ENCODE measurements around the gene PIK3CB. TPM values are rescaled to one million over a fixed set of nuclear protein-coding genes. Genes with fewer than 3 reads are reported as not detected.
"Not testable (repeated sequence)": the region's sequence is repeated elsewhere in the genome, so short reads cannot be mapped to it uniquely, and the experiment has no call there.

PIK3CB gene
- total RNA-seq, 1 donor from 2014 or later, result 17.6 TPM

GRCh38 chr3:138806376-138807080 lies 28.2 kb downstream of the PIK3CB start:
- Mint-ChIP-seq H3K27ac (no peak overlapping the region), H3K4me3 (no peak overlapping the region), H3K27me3 (no peaks in the 10 kb centered on the region), H3K36me3 (ENCODE audit: low read depth) (peaks cover 1% of the 10 kb centered on the region), H3K9me3 (no peaks in the 10 kb centered on the region), H3K4me1 (peaks cover 12% of the 10 kb centered on the region)
- no peak for DNase-seq
- intact Hi-C loops (cut with micrococcal nuclease), result no loop called here

- no peak overlapping the region for H3K27ac Mint-ChIP-seq
Measured at GRCh38 chr3:138803006-138803653, 31.6 kb downstream of the PIK3CB start.

DNA sequence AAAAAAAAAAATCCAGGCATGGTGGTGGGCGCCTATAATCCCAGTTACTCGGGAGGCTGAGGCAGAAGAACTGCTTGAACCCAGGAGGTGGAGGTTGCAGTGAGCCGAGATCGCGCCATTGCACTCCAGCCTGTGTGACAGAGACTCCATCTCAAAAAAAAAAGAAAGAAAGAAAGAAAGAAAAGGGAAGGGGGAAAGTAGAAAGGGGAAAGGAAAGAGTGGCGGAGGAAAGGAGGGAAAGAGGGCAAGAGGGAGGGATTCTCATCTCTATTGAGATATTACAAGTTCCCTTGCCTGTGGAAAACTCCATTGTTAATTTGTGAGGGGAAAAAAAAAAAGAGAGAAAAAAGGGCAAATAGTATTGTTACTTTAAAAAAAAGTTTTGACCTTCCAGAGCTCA lies 32.5 kb downstream of the PIK3CB start:
- H3K27ac Mint-ChIP-seq, result not testable (repeated sequence)

More at GRCh38 chr3:138803006-138803653, 31.6 kb downstream of the PIK3CB start:
- DNase-seq, result no peak
- peaks cover 9% of the 10 kb centered on the region for H3K4me1 Mint-ChIP-seq
- no peaks in the 10 kb centered on the region for H3K9me3 Mint-ChIP-seq
- H3K36me3 Mint-ChIP-seq (ENCODE audit: low read depth), result peaks cover under 1% of the 10 kb centered on the region
- intact Hi-C loops (cut with micrococcal nuclease), result no loop called here
- no peak overlapping the region for H3K4me3 Mint-ChIP-seq
- no peaks in the 10 kb centered on the region for H3K27me3 Mint-ChIP-seq

GRCh38 chr3:138801792-138802191 lies 32.9 kb downstream of the PIK3CB start:
- peaks cover 16% of the 10 kb centered on the region for H3K4me1 Mint-ChIP-seq
- H3K36me3 Mint-ChIP-seq (ENCODE audit: low read depth), result peaks cover 1% of the 10 kb centered on the region
- H3K9me3 Mint-ChIP-seq, result no peaks in the 10 kb centered on the region
- intact Hi-C loops (cut with micrococcal nuclease), result no loop called here
- H3K4me3 Mint-ChIP-seq, result no peak overlapping the region
- no peaks in the 10 kb centered on the region for H3K27me3 Mint-ChIP-seq
- DNase-seq, result no peak
- H3K27ac Mint-ChIP-seq, result no peak overlapping the region

More for the DNA sequence above, 32.5 kb downstream of the PIK3CB start:
- H3K4me3 Mint-ChIP-seq; H3K9me3 Mint-ChIP-seq; H3K36me3 Mint-ChIP-seq (ENCODE audit: low read depth); DNase-seq; H3K27me3 Mint-ChIP-seq; intact Hi-C loops (cut with micrococcal nuclease): not testable (repeated sequence)
- peaks cover 15% of the 10 kb centered on the region for H3K4me1 Mint-ChIP-seq

- Mint-ChIP-seq H3K36me3 (ENCODE audit: low read depth) (peaks cover 7% of the 10 kb centered on the region), H3K4me3 (no peak overlapping the region), H3K9me3 (no peaks in the 10 kb centered on the region), H3K27me3 (no peaks in the 10 kb centered on the region), H3K4me1 (peaks cover 19% of the 10 kb centered on the region), H3K27ac (no peak overlapping the region)
- intact Hi-C loops (cut with micrococcal nuclease), result no loop called here
- no peak for DNase-seq
Measured at GRCh38 chr3:138800248-138800647, 34.5 kb downstream of the PIK3CB start.

DNA sequence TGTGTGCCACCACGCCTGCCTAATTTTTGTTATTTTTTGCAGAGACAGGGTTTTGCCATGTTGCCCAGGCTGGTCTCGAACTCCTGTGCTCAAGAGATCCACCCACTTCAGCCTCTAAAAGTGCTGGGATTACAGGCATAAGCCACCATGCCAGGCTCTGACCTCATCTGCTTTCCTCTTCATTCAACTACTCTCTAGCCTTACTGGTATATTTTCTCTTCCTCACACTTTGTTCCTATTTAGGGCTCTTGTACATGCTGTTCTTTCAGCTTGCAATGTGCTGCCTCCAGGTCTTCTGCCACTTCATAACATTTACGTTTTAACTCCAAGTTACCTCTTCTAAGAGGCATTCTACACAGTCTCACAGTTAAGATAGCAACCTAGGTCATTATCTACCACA lies 34.9 kb downstream of the PIK3CB start:
- intact Hi-C loops (cut with micrococcal nuclease), result loop anchor here (5.0 kb wide), 1 partner anchor 32 kb away; the partner anchor contains the start of gene PIK3CB
- H3K4me1 Mint-ChIP-seq, result peaks cover 19% of the 10 kb centered on the region
- peaks cover 7% of the 10 kb centered on the region for H3K36me3 Mint-ChIP-seq (ENCODE audit: low read depth)
- H3K27ac Mint-ChIP-seq, result no peak overlapping the region
- H3K27me3 Mint-ChIP-seq, result no peaks in the 10 kb centered on the region
- no peak overlapping the region for H3K4me3 Mint-ChIP-seq
- no peaks in the 10 kb centered on the region for H3K9me3 Mint-ChIP-seq
- DNase-seq, result no peak

DNA sequence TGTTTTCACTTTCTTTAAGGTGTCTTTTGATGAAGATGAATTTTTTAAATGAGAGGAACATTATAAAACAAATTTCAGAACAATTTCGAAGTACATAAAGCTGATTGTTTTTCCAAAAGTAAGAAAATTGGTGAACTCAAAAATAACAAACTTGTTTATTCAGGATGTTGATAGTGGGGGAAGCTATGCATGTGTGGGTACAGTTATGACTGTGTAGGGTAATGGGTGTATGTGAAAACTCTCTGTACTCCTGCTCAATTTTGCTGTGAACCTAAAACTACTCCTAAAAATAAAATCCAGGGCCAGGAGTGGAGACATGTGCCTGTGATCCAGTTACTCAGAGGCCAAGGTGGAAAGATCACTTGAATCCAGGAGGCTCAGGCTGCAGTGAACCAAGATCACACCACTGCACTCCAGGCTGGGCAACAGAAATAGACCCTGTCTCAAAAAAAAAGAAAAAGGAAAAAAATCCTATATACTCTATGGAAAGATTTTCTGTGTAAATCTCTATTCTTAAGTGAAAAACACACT lies 37.2 kb downstream of the PIK3CB start:
- no peak overlapping the region for H3K4me3 Mint-ChIP-seq
- H3K9me3 Mint-ChIP-seq, result no peaks in the 10 kb centered on the region
- no peaks in the 10 kb centered on the region for H3K27me3 Mint-ChIP-seq
- H3K27ac Mint-ChIP-seq, result no peak overlapping the region
- DNase-seq, result no peak
- H3K36me3 Mint-ChIP-seq (ENCODE audit: low read depth), result peaks cover 16% of the 10 kb centered on the region
- H3K4me1 Mint-ChIP-seq, result peaks cover 12% of the 10 kb centered on the region
- intact Hi-C loops (cut with micrococcal nuclease), result loop anchor here (5.0 kb wide), 1 partner anchor 35 kb away; the partner anchor contains the start of gene PIK3CB

DNA sequence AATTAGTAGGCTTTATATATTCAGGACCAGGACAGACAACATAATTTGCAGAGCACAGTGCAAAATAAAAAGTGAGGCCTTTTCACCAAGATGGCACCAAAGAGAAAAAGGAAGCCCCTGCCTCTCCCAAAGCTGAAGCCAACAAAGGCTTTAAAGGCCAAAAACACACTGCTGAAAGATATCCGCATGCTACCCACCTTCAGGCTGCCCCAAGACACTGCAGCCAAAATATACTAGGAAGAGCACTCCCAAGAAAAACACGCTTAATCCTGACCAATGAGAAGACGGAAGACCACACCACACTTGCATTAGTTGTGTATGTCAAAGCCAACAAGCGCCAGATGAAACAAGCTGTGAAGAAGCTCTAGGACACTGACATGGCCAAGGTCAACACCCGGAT lies 38.0 kb downstream of the PIK3CB start:
- Mint-ChIP-seq H3K4me1 (peaks cover 13% of the 10 kb centered on the region), H3K27ac (no peak overlapping the region), H3K27me3 (no peaks in the 10 kb centered on the region), H3K4me3 (no peak overlapping the region), H3K9me3 (no peaks in the 10 kb centered on the region), H3K36me3 (ENCODE audit: low read depth) (peaks cover 17% of the 10 kb centered on the region)
- intact Hi-C loops (cut with micrococcal nuclease), result loop anchor here (5.0 kb wide), 1 partner anchor 36 kb away; the partner anchor contains the start of gene PIK3CB
- DNase-seq, result no peak

DNA sequence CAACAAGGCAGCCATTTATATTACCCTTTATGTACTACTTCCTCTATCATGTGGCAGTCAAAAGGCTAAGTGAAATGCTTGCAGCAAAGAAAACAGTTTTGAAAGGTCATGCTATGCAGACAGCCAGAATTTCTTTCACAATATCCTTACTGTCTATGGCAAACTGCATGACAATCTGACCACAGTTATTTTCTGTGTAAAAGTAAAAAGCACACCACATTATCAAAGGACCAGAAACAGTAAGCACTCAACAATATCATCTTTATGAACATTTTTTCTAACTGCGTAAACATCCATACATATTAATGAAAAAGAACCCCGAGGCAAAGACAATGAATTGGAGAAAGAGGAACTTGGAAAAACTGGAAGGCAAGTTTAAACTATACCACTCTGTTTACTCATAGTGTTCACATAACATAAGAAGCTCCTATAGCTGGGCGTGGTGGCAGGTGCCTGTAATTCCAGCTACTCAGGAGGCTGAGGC lies 47.9 kb downstream of the PIK3CB start:
- H3K36me3 Mint-ChIP-seq (ENCODE audit: low read depth), result peaks cover 19% of the 10 kb centered on the region
- H3K27me3 Mint-ChIP-seq, result no peaks in the 10 kb centered on the region
- intact Hi-C loops (cut with micrococcal nuclease), result no loop called here
- peaks cover 4% of the 10 kb centered on the region for H3K9me3 Mint-ChIP-seq
- H3K4me3 Mint-ChIP-seq, result no peak overlapping the region
- peaks cover 20% of the 10 kb centered on the region for H3K4me1 Mint-ChIP-seq
- peak overlapping the region; percentile 38 for H3K27ac Mint-ChIP-seq
- DNase-seq, result no peak

- peaks cover 12% of the 10 kb centered on the region for H3K36me3 Mint-ChIP-seq (ENCODE audit: low read depth)
- peaks cover 4% of the 10 kb centered on the region for H3K9me3 Mint-ChIP-seq
- no peak for DNase-seq
- H3K4me3 Mint-ChIP-seq, result no peak overlapping the region
- peaks cover 13% of the 10 kb centered on the region for H3K4me1 Mint-ChIP-seq
- no peaks in the 10 kb centered on the region for H3K27me3 Mint-ChIP-seq
- intact Hi-C loops (cut with micrococcal nuclease), result no loop called here
- no peak overlapping the region for H3K27ac Mint-ChIP-seq
Measured at GRCh38 chr3:138785951-138786350, 48.8 kb downstream of the PIK3CB start.

DNA sequence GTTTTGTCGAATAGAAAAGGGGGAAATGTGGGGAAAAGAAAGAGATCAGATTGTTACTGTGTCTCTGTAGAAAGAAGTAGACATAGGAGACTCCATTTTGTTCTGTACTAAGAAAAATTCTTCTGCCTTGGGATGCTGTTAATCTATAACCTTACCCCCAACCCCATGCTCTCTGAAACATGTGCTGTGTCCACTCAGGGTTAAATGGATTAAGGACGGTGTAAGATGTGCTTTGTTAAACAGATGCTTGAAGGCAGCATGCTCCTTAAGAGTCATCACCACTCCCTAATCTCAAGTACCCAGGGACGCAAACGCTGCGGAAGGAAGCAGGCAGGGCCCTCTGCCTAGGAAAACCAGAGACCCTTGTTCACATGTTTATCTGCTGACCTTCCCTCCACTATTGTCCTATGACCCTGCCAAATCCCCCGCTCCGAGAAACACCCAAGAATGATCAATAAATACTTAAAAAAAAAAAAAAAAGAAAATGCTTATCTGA lies 49.3 kb downstream of the PIK3CB start:
- H3K4me3 Mint-ChIP-seq; intact Hi-C loops (cut with micrococcal nuclease); H3K27ac Mint-ChIP-seq; H3K27me3 Mint-ChIP-seq; H3K9me3 Mint-ChIP-seq; DNase-seq: not testable (repeated sequence)
- Mint-ChIP-seq H3K4me1 (peaks cover 17% of the 10 kb centered on the region), H3K36me3 (ENCODE audit: low read depth) (peaks cover 11% of the 10 kb centered on the region)

DNA sequence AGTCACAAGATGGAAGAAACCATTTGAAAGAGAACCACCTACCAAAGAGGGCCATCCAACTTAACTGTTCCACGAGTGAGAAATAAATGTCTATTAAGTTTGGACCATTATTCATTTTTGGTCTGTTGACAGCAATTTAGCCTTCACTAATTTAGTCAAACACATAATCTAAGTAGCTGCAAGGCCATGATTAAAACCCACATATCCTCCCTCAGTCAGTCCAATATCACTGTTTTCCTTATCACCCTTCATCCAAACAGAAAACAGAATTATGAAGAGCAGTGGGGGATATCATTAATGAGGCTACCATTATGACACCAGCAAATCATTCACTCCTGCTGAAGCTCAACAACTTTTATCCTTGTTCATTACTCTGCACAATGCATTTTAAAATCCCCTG lies 52.0 kb downstream of the PIK3CB start:
- no peaks in the 10 kb centered on the region for H3K27me3 Mint-ChIP-seq
- H3K36me3 Mint-ChIP-seq (ENCODE audit: low read depth), result peaks cover 8% of the 10 kb centered on the region
- no peak overlapping the region for H3K4me3 Mint-ChIP-seq
- DNase-seq, result no peak
- peaks cover 24% of the 10 kb centered on the region for H3K4me1 Mint-ChIP-seq
- no peak overlapping the region for H3K27ac Mint-ChIP-seq
- peaks cover 4% of the 10 kb centered on the region for H3K9me3 Mint-ChIP-seq
- intact Hi-C loops (cut with micrococcal nuclease), result no loop called here

- intact Hi-C loops (cut with micrococcal nuclease), result loop anchor here (2.0 kb wide), 1 partner anchor 52 kb away; no protein-coding TSS in a partner anchor
- peak; percentile 88 for DNase-seq
- peak overlapping the region; percentile 22 for H3K4me3 Mint-ChIP-seq
- H3K27ac Mint-ChIP-seq, result peak overlapping the region; percentile 70
- peaks cover 21% of the 10 kb centered on the region for H3K4me1 Mint-ChIP-seq
- peaks cover 4% of the 10 kb centered on the region for H3K9me3 Mint-ChIP-seq
- no peaks in the 10 kb centered on the region for H3K27me3 Mint-ChIP-seq
- H3K36me3 Mint-ChIP-seq (ENCODE audit: low read depth), result peaks cover 7% of the 10 kb centered on the region
Measured at GRCh38 chr3:138781012-138781470, 53.7 kb downstream of the PIK3CB start.

DNA sequence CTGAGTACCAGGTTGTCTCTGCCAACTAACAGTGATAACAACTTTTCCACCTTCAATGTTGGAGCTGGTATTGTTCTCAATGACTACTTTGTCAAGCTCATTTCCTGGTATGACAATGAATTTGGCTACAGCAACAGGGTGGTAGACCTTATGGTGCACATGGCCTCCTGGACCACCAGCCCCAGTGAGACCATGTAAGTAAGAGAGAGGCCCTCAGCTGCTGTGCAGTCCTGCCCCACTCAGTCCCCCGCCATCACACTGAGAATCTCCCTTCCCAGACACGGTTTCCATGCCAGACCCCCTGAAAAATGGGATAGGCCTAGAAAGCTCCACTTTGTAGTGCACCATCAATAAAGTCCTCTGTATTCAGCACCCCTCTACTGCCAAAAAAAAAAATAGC lies 56.1 kb downstream of the PIK3CB start:
- no peak overlapping the region for H3K4me3 Mint-ChIP-seq
- DNase-seq, result no peak
- no peaks in the 10 kb centered on the region for H3K27me3 Mint-ChIP-seq
- no peak overlapping the region for H3K27ac Mint-ChIP-seq
- peaks cover 11% of the 10 kb centered on the region for H3K36me3 Mint-ChIP-seq (ENCODE audit: low read depth)
- peaks cover 32% of the 10 kb centered on the region for H3K4me1 Mint-ChIP-seq
- intact Hi-C loops (cut with micrococcal nuclease), result loop anchor here (10.0 kb wide), 1 partner anchor 136 kb away; no protein-coding TSS in a partner anchor
- H3K9me3 Mint-ChIP-seq, result peaks cover 4% of the 10 kb centered on the region
